ENCODE results near the gene SEC22C.

SEC22C gene

DNA sequence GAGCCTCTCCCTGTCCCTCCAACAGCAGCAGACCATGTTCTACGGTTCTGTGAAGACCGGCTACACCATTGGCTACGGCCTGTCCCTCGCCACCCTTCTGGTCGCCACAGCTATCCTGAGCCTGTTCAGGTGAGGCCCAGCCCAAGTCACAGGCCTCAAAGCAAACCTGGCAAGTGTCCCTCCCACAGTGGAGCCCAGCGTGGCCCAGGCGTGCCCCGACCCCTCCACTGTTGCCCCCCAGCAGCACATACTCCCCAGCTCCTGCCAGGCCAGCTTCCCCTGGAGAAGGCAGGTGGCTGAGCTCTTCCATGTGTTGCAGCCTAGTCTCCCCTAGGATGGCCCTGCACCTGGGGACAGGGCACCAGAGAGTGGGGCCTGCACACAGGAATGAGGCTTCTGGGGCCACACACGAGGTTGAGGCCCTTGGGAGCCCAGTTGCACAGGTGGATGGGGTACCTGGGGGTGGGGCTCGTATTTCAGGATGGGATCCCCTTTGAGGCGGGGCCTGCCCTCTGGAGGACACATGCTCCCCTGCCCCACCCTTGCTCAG, 54.3 kb downstream of the SEC22C start:
- Histone ChIP-seq H3K79me2 (ENCODE audit: insufficient read depth, low read length) (no peaks in the 10 kb centered on the region), H3K9me2 (replicated peaks; ENCODE audit: insufficient read depth, low read length) (no peaks in the 10 kb centered on the region), H3K4me2 (ENCODE audit: low read depth, low read length, poor library complexity, severe bottlenecking) (no peak overlapping the region), H3K27ac (ENCODE audit: low read depth, low read length) (no peak overlapping the region), H2AFZ (ENCODE audit: low read depth, low read length, severe bottlenecking) (no peak overlapping the region), H3K9ac (ENCODE audit: low read length) (no peak overlapping the region), H3K9me3 (ENCODE audit: insufficient read depth, low read length) (no peaks in the 10 kb centered on the region), H3K36me3 (ENCODE audit: low read length) (no peaks in the 10 kb centered on the region), H3F3A (ENCODE audit: insufficient read depth) (no peaks in the 10 kb centered on the region), H3K27me3 (ENCODE audit: low read length) (no peaks in the 10 kb centered on the region), H4K20me1 (ENCODE audit: low read depth, low read length) (no peaks in the 10 kb centered on the region), H3K4me3 (ENCODE audit: insufficient read depth, low read length, poor library complexity, severe bottlenecking) (no peak overlapping the region)
- TF ChIP-seq, protein P1, sequence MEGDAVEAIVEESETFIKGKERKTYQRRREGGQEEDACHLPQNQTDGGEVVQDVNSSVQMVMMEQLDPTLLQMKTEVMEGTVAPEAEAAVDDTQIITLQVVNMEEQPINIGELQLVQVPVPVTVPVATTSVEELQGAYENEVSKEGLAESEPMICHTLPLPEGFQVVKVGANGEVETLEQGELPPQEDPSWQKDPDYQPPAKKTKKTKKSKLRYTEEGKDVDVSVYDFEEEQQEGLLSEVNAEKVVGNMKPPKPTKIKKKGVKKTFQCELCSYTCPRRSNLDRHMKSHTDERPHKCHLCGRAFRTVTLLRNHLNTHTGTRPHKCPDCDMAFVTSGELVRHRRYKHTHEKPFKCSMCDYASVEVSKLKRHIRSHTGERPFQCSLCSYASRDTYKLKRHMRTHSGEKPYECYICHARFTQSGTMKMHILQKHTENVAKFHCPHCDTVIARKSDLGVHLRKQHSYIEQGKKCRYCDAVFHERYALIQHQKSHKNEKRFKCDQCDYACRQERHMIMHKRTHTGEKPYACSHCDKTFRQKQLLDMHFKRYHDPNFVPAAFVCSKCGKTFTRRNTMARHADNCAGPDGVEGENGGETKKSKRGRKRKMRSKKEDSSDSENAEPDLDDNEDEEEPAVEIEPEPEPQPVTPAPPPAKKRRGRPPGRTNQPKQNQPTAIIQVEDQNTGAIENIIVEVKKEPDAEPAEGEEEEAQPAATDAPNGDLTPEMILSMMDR (IDR thresholded peaks at IDR 0.05; ENCODE audit: insufficient read depth, low read length, poor library complexity, severe bottlenecking) = no peak
- TF ChIP-seq EZH2phosphoT487 (conservative IDR thresholded peaks at IDR 0.05; ENCODE audit: low read length) = no peak

DNA sequence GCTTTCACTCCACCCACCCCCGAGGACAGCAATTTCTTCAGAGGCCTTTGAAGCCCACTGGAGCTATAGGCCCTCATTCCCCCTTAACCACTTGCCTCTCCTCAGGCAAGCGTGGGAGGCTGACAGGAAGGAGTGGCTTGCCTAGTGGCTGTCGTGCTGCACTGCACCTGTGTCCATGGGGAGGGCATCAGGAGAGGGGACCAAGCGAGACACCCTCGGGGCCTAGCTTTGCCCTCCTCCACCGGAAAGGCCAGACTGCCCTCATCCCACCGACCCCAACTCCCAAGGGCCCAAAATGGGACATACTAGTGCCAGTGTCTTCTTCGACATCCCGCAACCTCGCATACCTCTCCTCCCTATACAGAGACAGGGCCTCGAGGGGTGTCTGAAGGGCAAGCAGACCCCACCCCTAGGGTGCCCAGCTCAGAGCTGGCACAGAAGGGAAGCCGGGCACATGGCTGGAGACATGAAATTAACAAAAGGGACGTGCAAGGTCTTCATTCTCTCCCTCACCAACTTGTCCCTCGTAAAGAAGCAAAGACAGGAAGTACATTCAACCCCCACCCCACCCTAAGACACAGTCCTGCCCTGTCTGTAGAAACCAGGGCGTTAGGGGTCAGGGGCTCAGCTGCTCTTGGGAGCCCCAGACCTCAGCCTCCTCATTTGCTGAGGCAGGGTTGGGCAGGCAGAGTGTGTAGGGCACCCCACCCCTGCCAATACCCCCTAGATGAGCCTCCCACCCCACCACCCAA, 55.0 kb downstream of the SEC22C start:
- Histone ChIP-seq H3F3A (ENCODE audit: insufficient read depth) (no peaks in the 10 kb centered on the region), H3K4me3 (ENCODE audit: insufficient read depth, low read length, poor library complexity, severe bottlenecking) (no peak overlapping the region), H3K9ac (ENCODE audit: low read length) (no peak overlapping the region), H3K4me2 (ENCODE audit: low read depth, low read length, poor library complexity, severe bottlenecking) (no peak overlapping the region), H3K27me3 (ENCODE audit: low read length) (no peaks in the 10 kb centered on the region), H2AFZ (ENCODE audit: low read depth, low read length, severe bottlenecking) (no peak overlapping the region), H3K9me2 (replicated peaks; ENCODE audit: insufficient read depth, low read length) (no peaks in the 10 kb centered on the region), H3K9me3 (ENCODE audit: insufficient read depth, low read length) (no peaks in the 10 kb centered on the region), H4K20me1 (ENCODE audit: low read depth, low read length) (no peaks in the 10 kb centered on the region), H3K27ac (ENCODE audit: low read depth, low read length) (no peak overlapping the region), H3K36me3 (ENCODE audit: low read length) (no peaks in the 10 kb centered on the region), H3K79me2 (ENCODE audit: insufficient read depth, low read length) (no peaks in the 10 kb centered on the region)
- no peak for TF ChIP-seq EZH2phosphoT487 (conservative IDR thresholded peaks at IDR 0.05; ENCODE audit: low read length)
- TF ChIP-seq, protein P1 (IDR thresholded peaks at IDR 0.05; ENCODE audit: insufficient read depth, low read length, poor library complexity, severe bottlenecking) = no peak

DNA sequence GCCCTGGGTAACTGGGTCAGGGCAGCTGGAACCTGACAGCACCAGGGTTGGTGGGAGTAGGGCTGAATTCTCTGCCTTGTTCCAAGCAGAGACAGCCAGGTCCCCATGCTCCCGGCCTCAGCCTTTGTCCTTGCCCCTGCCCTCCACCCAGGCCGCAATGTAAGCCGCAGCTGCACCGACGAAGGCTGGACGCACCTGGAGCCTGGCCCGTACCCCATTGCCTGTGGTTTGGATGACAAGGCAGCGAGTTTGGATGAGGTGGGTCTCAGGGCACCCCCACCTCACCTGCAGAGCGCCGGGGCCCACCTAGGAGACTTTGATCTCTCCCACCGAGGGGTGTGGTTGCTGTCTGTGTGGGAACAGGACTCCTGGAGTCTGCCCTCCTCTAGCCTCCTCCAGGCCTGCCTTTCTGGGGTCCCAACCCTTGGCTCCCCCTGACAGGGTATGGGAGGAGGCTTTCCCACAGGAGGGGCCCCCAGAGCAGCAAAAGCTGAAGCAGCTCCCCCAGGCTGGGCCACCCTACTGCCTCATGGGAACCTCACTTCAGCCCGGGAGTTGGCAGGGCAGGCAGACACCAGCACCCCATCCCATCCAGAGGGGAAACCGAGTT, 55.9 kb downstream of the SEC22C start:
- H3K79me2 ChIP-seq (ENCODE audit: insufficient read depth, low read length) = no peaks in the 10 kb centered on the region
- no peaks in the 10 kb centered on the region for H3K36me3 ChIP-seq (ENCODE audit: low read length)
- no peaks in the 10 kb centered on the region for H3K27me3 ChIP-seq (ENCODE audit: low read length)
- H2AFZ ChIP-seq (ENCODE audit: low read depth, low read length, severe bottlenecking) = no peak overlapping the region
- no peaks in the 10 kb centered on the region for H3K9me3 ChIP-seq (ENCODE audit: insufficient read depth, low read length)
- no peak for TF ChIP-seq EZH2phosphoT487 (conservative IDR thresholded peaks at IDR 0.05; ENCODE audit: low read length)
- TF ChIP-seq, protein P1 (IDR thresholded peaks at IDR 0.05; ENCODE audit: insufficient read depth, low read length, poor library complexity, severe bottlenecking) = no peak
- H4K20me1 ChIP-seq (ENCODE audit: low read depth, low read length) = no peaks in the 10 kb centered on the region
- H3K9me2 ChIP-seq (replicated peaks; ENCODE audit: insufficient read depth, low read length) = no peaks in the 10 kb centered on the region
- H3F3A ChIP-seq (ENCODE audit: insufficient read depth) = no peaks in the 10 kb centered on the region
- H3K27ac ChIP-seq (ENCODE audit: low read depth, low read length) = no peak overlapping the region
- no peak overlapping the region for H3K4me2 ChIP-seq (ENCODE audit: low read depth, low read length, poor library complexity, severe bottlenecking)
- H3K9ac ChIP-seq (ENCODE audit: low read length) = no peak overlapping the region
- no peak overlapping the region for H3K4me3 ChIP-seq (ENCODE audit: insufficient read depth, low read length, poor library complexity, severe bottlenecking)
